ENCODE results near the gene PEX3.

PEX3 gene

GRCh38 chr6:143536866-143537691 lies 86.5 kb downstream of the PEX3 start:
- peak; percentile 20 to 36 for DNase-seq (ENCODE audit: extremely low read depth in 1 of 2, low read depth in 1 of 2)

GRCh38 chr6:143538374-143538773 lies 87.8 kb downstream of the PEX3 start:
- no peak for DNase-seq (ENCODE audit: extremely low read depth in 1 of 2, low read depth in 1 of 2)

GRCh38 chr6:143539106-143539505 lies 88.5 kb downstream of the PEX3 start:
- no peak for DNase-seq (ENCODE audit: extremely low read depth in 1 of 2, low read depth in 1 of 2)

GRCh38 chr6:143539734-143540133 lies 89.1 kb downstream of the PEX3 start:
- DNase-seq (ENCODE audit: extremely low read depth in 1 of 2, low read depth in 1 of 2): no peak

GRCh38 chr6:143540192-143540591 lies 89.6 kb downstream of the PEX3 start:
- no peak for DNase-seq (ENCODE audit: extremely low read depth in 1 of 2, low read depth in 1 of 2)
